ENCODE results near the gene DCTN2. TPM values are rescaled to one million over a fixed set of nuclear protein-coding genes. Genes with fewer than 3 reads are reported as not detected.

The DCTN2 gene
- total and polyA plus RNA-seq, 2 donors (not counting 3 experiments of a cell fraction or from before 2014, with no cell fraction given): 146 to 161 TPM

DNA sequence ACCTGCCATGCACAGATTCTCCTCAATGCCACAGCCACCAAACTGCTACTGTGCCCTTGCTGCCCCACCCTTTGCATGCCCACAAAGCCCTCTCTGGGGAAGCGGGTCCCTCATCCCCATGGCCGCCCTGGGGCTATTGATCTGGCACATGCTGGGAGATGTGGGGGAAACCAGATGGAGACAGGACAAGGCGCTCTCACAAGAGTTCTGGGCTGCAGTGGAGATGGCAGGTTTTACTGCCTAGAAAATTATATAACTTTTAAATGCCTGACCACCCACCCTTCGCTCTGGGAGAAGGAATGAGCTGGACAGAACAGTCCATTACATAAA, 33.4 kb upstream of the DCTN2 start:
- Histone ChIP-seq H3K36me3 (ENCODE audit: control insufficient read depth in 2 of 2, extremely low read depth in 1 of 2, insufficient read depth in 2 of 2, low read length in 2 of 2) (no peaks in the 10 kb centered on the region), H3K4me2 (ENCODE audit: insufficient read depth, low read length) (no peak overlapping the region), H3K9ac (replicated peaks; ENCODE audit: extremely low read depth, insufficient read depth, low read length) (no peak overlapping the region), H2AFZ (ENCODE audit: low read depth, low read length) (no peak overlapping the region), H3K79me2 (ENCODE audit: control insufficient read depth, insufficient read depth, low read length) (no peaks in the 10 kb centered on the region), H3K4me1 (ENCODE audit: control insufficient read depth, extremely low read depth, insufficient read depth, low read length) (no peaks in the 10 kb centered on the region), H3K27me3 (ENCODE audit: control insufficient read depth in 2 of 2, insufficient read depth in 2 of 2, low read length in 2 of 2) (peaks cover 15 to 18% of the 10 kb centered on the region in 2 experiments), H3K4me3 (replicated peaks in 1 of 3; ENCODE audit: insufficient read depth in 1 of 3, low read depth in 1 of 3, low read length in 3 of 3) (no peak overlapping the region), H4K20me1 (replicated peaks; ENCODE audit: control insufficient read depth, extremely low read depth, insufficient read depth, low read length) (no peaks in the 10 kb centered on the region), H3K9me3 (replicated peaks; ENCODE audit: control insufficient read depth, insufficient read depth, low read length) (no peaks in the 10 kb centered on the region), H3K27ac (ENCODE audit: insufficient read depth, low read depth, low read length) (no peak overlapping the region), H3K9me1 (replicated peaks; ENCODE audit: control insufficient read depth, extremely low read depth, insufficient read depth, low read length) (no peaks in the 10 kb centered on the region)
- TF ChIP-seq, protein P1, sequence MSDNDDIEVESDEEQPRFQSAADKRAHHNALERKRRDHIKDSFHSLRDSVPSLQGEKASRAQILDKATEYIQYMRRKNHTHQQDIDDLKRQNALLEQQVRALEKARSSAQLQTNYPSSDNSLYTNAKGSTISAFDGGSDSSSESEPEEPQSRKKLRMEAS (IDR thresholded peaks at IDR 0.05; ENCODE audit: insufficient read depth, insufficient read length): no peak
- TF ChIP-seq JUN (IDR thresholded peaks at IDR 0.05; ENCODE audit: borderline replicate concordance, insufficient read depth, insufficient read length, low read depth) (no peak), GATA2 (IDR thresholded peaks at IDR 0.05; ENCODE audit: insufficient read depth, insufficient read length, low read depth, low read length) (no peak), MYC (IDR thresholded peaks at IDR 0.05; ENCODE audit: low read depth, low read length) (no peak), EZH2 (IDR thresholded peaks at IDR 0.05; ENCODE audit: borderline replicate concordance, low read depth, low read length, severe bottlenecking) (no peak), FOS (IDR thresholded peaks at IDR 0.05; ENCODE audit: borderline replicate concordance, insufficient read depth, low read length) (no peak), POLR2A (IDR thresholded peaks at IDR 0.05; ENCODE audit: low read depth, low read length) (no peak), CTCF (IDR thresholded peaks at IDR 0.05; ENCODE audit: extremely low read depth in 1 of 2, insufficient read depth in 1 of 2, low read depth in 1 of 2, low read length in 2 of 2) (no peak), POLR2AphosphoS5 (IDR thresholded peaks at IDR 0.05; ENCODE audit: insufficient read depth, low read depth, low read length) (no peak)
- POLR2A ChIA-PET: no interaction called here
- no TSS peak for BruUV-seq (replicated peaks)
- DNase-seq (ENCODE audit: low read depth, low spot score): no peak
- intact Hi-C loops (cut with micrococcal nuclease) (no loop called here), dilution Hi-C loops (cut with MboI; ENCODE audit: extremely low pct_ligation_motif_present, low sequenced_read_pairs) (no loop called here)
- CTCF ChIA-PET: interaction anchor here (1.1 to 6.0 kb wide), 7 partner anchors 8 to 90 kb away, joined by 3 to 126 read pairs (median 6); partner anchors contain the start of gene B4GALNT1
- FAIRE-seq: no peak

All from endothelial cell of umbilical vein (primary cell).